ENCODE data around the gene HS6ST3. TPM values are rescaled to one million over a fixed set of nuclear protein-coding genes. Genes with fewer than 3 reads are reported as not detected.

HS6ST3 gene
- total RNA-seq, 1 experiment from 2014 or later = 0.11 TPM

DNA sequence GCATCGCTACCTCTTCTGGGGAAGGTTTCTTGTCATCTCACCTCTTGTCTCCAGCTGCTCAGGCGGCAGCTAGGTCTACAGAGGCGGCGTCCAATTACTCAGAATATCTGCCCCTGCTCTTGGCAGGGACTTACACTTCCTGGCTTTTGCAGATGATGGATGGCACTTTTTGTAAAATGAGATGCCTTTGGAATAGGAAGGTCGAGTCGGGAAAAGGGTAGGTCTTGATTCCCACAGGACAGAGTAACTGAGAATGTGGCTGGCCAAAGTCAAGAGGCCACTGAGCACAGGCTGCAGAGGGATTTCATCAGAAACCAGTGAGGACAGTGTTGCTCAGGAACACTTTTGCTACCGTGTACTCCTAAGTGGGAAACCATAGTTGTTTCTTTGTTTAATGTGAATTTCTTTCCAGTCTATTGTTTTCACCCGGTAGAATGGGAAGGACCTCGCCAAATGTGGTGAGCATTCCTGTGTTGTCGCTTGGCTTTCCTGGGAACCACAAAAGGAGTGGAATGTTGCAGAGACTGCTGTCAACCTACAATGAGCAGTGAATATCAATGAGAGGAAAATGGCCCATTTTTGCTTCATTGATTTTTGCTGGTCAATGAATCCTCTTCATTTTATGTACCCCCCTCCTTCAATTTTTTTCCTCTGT is 383.7 kb downstream of the HS6ST3 start:
- no peak overlapping the region for H2AFZ ChIP-seq (ENCODE audit: low read length)
- no peak for ATAC-seq
- peak overlapping the region; percentile 20; the same call in 1 of the 2 replicates for H3K9ac ChIP-seq (ENCODE audit: low read length)

GRCh38 chr13:96474181-96474557 is 384.3 kb downstream of the HS6ST3 start:
- no peaks in the 10 kb centered on the region for H3K36me3 ChIP-seq (ENCODE audit: low read depth, low read length)
- peak overlapping the region; percentile 60 for H3K27ac ChIP-seq (ENCODE audit: low read length)
- no peak for TF ChIP-seq EZH2 (IDR thresholded peaks at IDR 0.05; ENCODE audit: low read length, unreplicated experiment)
- TF ChIP-seq, protein P1, sequence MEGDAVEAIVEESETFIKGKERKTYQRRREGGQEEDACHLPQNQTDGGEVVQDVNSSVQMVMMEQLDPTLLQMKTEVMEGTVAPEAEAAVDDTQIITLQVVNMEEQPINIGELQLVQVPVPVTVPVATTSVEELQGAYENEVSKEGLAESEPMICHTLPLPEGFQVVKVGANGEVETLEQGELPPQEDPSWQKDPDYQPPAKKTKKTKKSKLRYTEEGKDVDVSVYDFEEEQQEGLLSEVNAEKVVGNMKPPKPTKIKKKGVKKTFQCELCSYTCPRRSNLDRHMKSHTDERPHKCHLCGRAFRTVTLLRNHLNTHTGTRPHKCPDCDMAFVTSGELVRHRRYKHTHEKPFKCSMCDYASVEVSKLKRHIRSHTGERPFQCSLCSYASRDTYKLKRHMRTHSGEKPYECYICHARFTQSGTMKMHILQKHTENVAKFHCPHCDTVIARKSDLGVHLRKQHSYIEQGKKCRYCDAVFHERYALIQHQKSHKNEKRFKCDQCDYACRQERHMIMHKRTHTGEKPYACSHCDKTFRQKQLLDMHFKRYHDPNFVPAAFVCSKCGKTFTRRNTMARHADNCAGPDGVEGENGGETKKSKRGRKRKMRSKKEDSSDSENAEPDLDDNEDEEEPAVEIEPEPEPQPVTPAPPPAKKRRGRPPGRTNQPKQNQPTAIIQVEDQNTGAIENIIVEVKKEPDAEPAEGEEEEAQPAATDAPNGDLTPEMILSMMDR (conservative IDR thresholded peaks at IDR 0.05; ENCODE audit: low read depth, low read length) = no peak
- no peak for TF ChIP-seq EZH2phosphoT487 (IDR thresholded peaks at IDR 0.05; ENCODE audit: borderline replicate concordance, low read length)
- H3K9me3 ChIP-seq (ENCODE audit: low read length) = no peaks in the 10 kb centered on the region
- H3K9ac ChIP-seq (ENCODE audit: low read length) = peak overlapping the region; percentile 20; the same call in 1 of the 2 replicates
- H3K4me1 ChIP-seq (ENCODE audit: insufficient read depth, low read length) = peaks cover 5% of the 10 kb centered on the region; the same call in 1 of the 2 replicates
- no peak overlapping the region for H3K4me3 ChIP-seq (ENCODE audit: low read length)
- H4K20me1 ChIP-seq (ENCODE audit: low read length) = no peaks in the 10 kb centered on the region
- H3K27me3 ChIP-seq (ENCODE audit: low read length) = no peaks in the 10 kb centered on the region
- no peak overlapping the region for H2AFZ ChIP-seq (ENCODE audit: low read length)
- ChIA-PET POLR2A (ENCODE audit: unreplicated experiment) (interaction anchor here (0.7 kb wide), 1 partner anchor 593 kb away, joined by 4 read pairs; no protein-coding TSS in a partner anchor), CTCF (no interaction called here)
- no peaks in the 10 kb centered on the region for H3F3A ChIP-seq (ENCODE audit: low read length, unreplicated experiment)
- H3K79me2 ChIP-seq (ENCODE audit: low read length) = no peaks in the 10 kb centered on the region
- no peaks in the 10 kb centered on the region for H3K9me2 ChIP-seq (replicated peaks; ENCODE audit: low read length)
- BruUV-seq (replicated peaks) = no TSS peak
- DNase-seq (no peak), ATAC-seq (peak; percentile 89)
- intact Hi-C loops (cut with micrococcal nuclease) = no loop called here
- no peak overlapping the region for H3K4me2 ChIP-seq (ENCODE audit: low read length)

More for the DNA sequence above, 383.7 kb downstream of the HS6ST3 start:
- DNase-seq = no peak
- ChIA-PET CTCF (no interaction called here), POLR2A (ENCODE audit: unreplicated experiment) (interaction anchor here (0.7 kb wide), 1 partner anchor 592 kb away, joined by 4 read pairs; no protein-coding TSS in a partner anchor)
- intact Hi-C loops (cut with micrococcal nuclease) = no loop called here
- no peaks in the 10 kb centered on the region for H3K9me3 ChIP-seq (ENCODE audit: low read length)
- H3K4me3 ChIP-seq (ENCODE audit: low read length) = no peak overlapping the region
- no peaks in the 10 kb centered on the region for H3K9me2 ChIP-seq (replicated peaks; ENCODE audit: low read length)
- BruUV-seq (replicated peaks) = no TSS peak
- no peaks in the 10 kb centered on the region for H4K20me1 ChIP-seq (ENCODE audit: low read length)
- peak overlapping the region; percentile 60 for H3K27ac ChIP-seq (ENCODE audit: low read length)
- H3K36me3 ChIP-seq (ENCODE audit: low read depth, low read length) = no peaks in the 10 kb centered on the region
- H3K4me2 ChIP-seq (ENCODE audit: low read length) = no peak overlapping the region
- H3K27me3 ChIP-seq (ENCODE audit: low read length) = no peaks in the 10 kb centered on the region
- H3K79me2 ChIP-seq (ENCODE audit: low read length) = no peaks in the 10 kb centered on the region
- peaks cover 5% of the 10 kb centered on the region; the same call in 1 of the 2 replicates for H3K4me1 ChIP-seq (ENCODE audit: insufficient read depth, low read length)
- no peak for TF ChIP-seq EZH2phosphoT487 (IDR thresholded peaks at IDR 0.05; ENCODE audit: borderline replicate concordance, low read length)
- TF ChIP-seq, protein P1 (conservative IDR thresholded peaks at IDR 0.05; ENCODE audit: low read depth, low read length) = no peak
- no peak for TF ChIP-seq EZH2 (IDR thresholded peaks at IDR 0.05; ENCODE audit: low read length, unreplicated experiment)
- no peaks in the 10 kb centered on the region for H3F3A ChIP-seq (ENCODE audit: low read length, unreplicated experiment)

DNA sequence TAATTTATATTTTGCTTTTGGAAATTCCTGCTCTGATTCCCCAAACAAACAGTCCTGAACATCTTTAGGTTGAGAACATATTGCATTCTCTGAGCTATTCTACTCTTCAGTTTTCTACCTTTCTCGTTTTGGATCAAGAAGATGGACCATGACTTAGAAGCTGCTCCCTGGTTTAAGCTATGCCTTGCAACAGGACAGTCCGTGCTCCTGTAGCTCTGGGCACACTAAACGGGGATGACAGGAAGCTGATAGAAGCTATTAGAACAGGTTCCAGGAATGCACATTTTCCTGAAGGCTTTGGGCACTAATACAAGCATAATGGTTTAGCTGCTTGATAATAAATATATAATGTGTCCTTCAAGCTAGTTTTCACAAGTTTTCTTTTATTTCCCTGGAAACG is 385.2 kb downstream of the HS6ST3 start:
- POLR2A ChIA-PET (ENCODE audit: unreplicated experiment) = no interaction called here
- Histone ChIP-seq H3K27me3 (ENCODE audit: low read length) (no peaks in the 10 kb centered on the region), H4K20me1 (ENCODE audit: low read length) (no peaks in the 10 kb centered on the region), H3K27ac (ENCODE audit: low read length) (peak overlapping the region; percentile 60), H3K4me2 (ENCODE audit: low read length) (no peak overlapping the region), H3F3A (ENCODE audit: low read length, unreplicated experiment) (no peaks in the 10 kb centered on the region), H2AFZ (ENCODE audit: low read length) (no peak overlapping the region), H3K36me3 (ENCODE audit: low read depth, low read length) (no peaks in the 10 kb centered on the region), H3K9me2 (replicated peaks; ENCODE audit: low read length) (no peaks in the 10 kb centered on the region), H3K4me1 (ENCODE audit: insufficient read depth, low read length) (peaks cover 5% of the 10 kb centered on the region; the same call in 1 of the 2 replicates), H3K79me2 (ENCODE audit: low read length) (no peaks in the 10 kb centered on the region), H3K9ac (ENCODE audit: low read length) (no peak overlapping the region; the same call in 1 of the 2 replicates), H3K9me3 (ENCODE audit: low read length) (no peaks in the 10 kb centered on the region), H3K4me3 (ENCODE audit: low read length) (no peak overlapping the region)
- TF ChIP-seq EZH2 (IDR thresholded peaks at IDR 0.05; ENCODE audit: low read length, unreplicated experiment) (no peak), EZH2phosphoT487 (IDR thresholded peaks at IDR 0.05; ENCODE audit: borderline replicate concordance, low read length) (no peak)
- TF ChIP-seq, protein P1 (conservative IDR thresholded peaks at IDR 0.05; ENCODE audit: low read depth, low read length) = no peak
- no peak for ATAC-seq
- no peak for DNase-seq
- intact Hi-C loops (cut with micrococcal nuclease) = no loop called here
- BruUV-seq (replicated peaks) = no TSS peak
- CTCF ChIA-PET = no interaction called here

All from PC-3 (cell line).